AML-193 (cell line): ENCODE measurements around the gene EIF4ENIF1.
"Not testable (repeated sequence)": the region's sequence is repeated elsewhere in the genome, so short reads cannot be mapped to it uniquely, and the experiment has no call there.

ENCODE experiments used
- DNase-seq, 2 experiments: peaks; one replicate each; lab custom pipeline; 2025; lab: John Stamatoyannopoulos, UW

Gene EIF4ENIF1

GRCh38 chr22:31489632-31490495 lies at the start of gene EIF4ENIF1:
EIF4ENIF1 (minus strand) TSS chr22:31489842; CDS start chr22:31488718, 1,124 bp downstream.
- peak; percentile 59 to 72 for DNase-seq

GRCh38 chr22:31538815-31539214 lies 49.2 kb upstream of the EIF4ENIF1 start:
- DNase-seq, result no peak

GRCh38 chr22:31537019-31537535 lies 47.4 kb upstream of the EIF4ENIF1 start:
- no peak for DNase-seq

- DNase-seq, result no peak
Measured at GRCh38 chr22:31533374-31533773, 43.7 kb upstream of the EIF4ENIF1 start.

- no peak for DNase-seq
Measured at GRCh38 chr22:31532060-31532459, 42.4 kb upstream of the EIF4ENIF1 start.

- no peak for DNase-seq
Measured at GRCh38 chr22:31530823-31531195, 41.2 kb upstream of the EIF4ENIF1 start.

GRCh38 chr22:31526270-31526669 lies 36.6 kb upstream of the EIF4ENIF1 start:
- DNase-seq, result no peak

- not testable (repeated sequence) for DNase-seq
Measured at GRCh38 chr22:31524132-31524531, 34.5 kb upstream of the EIF4ENIF1 start.

GRCh38 chr22:31520051-31520450 lies 30.4 kb upstream of the EIF4ENIF1 start:
- no peak for DNase-seq

GRCh38 chr22:31509061-31509762 lies 19.6 kb upstream of the EIF4ENIF1 start:
- DNase-seq, result no peak

GRCh38 chr22:31508536-31508935 lies 18.9 kb upstream of the EIF4ENIF1 start:
- DNase-seq, result no peak

- DNase-seq, result not testable (repeated sequence)
Measured at GRCh38 chr22:31507517-31507916, 17.9 kb upstream of the EIF4ENIF1 start.

GRCh38 chr22:31504282-31504681 lies 14.6 kb upstream of the EIF4ENIF1 start:
- DNase-seq, result no peak

GRCh38 chr22:31503211-31503964 lies 13.7 kb upstream of the EIF4ENIF1 start:
- DNase-seq, result no peak

- no peak for DNase-seq
Measured at GRCh38 chr22:31501738-31502137, 12.1 kb upstream of the EIF4ENIF1 start.

- DNase-seq, result no peak
Measured at GRCh38 chr22:31497148-31497938, 7.7 kb upstream of the EIF4ENIF1 start.

- peak in 1 of 2 experiments; percentile 15 for DNase-seq
Measured at GRCh38 chr22:31496735-31497146, 7.1 kb upstream of the EIF4ENIF1 start.

- DNase-seq, result peak; percentile 90 to 95
Measured at GRCh38 chr22:31496007-31496734, 6.5 kb upstream of the EIF4ENIF1 start, which contains the start of gene SFI1. SFI1 (plus strand) TSS chr22:31496536; CDS start chr22:31508285, 11,749 bp downstream.

- no peak for DNase-seq
Measured at GRCh38 chr22:31495343-31495742, 5.7 kb upstream of the EIF4ENIF1 start.

GRCh38 chr22:31493355-31493754 lies 3.7 kb upstream of the EIF4ENIF1 start:
- not testable (repeated sequence) for DNase-seq
